Panc1 (cell line): Measurements from ENCODE around the gene NOL9.

ENCODE experiments used
- CTCF ChIP-seq: fragments of 450-650 bp; IDR thresholded peaks from 2 replicates; pipeline ENCODE4 v1.5.1; 2017; ENCODE audit warnings: mild to moderate bottlenecking
- REST ChIP-seq, 2 experiments: IDR thresholded peaks; 2 replicates each; pipeline ENCODE4 v1.6.1; 2011 to 2012; ENCODE audit warnings: low read depth in 2 of 2, control low read depth in 1 of 2, low read length in 1 of 2, mild to moderate bottlenecking in 1 of 2, moderate library complexity in 1 of 2; ENCODE audit not compliant: insufficient read depth in 1 of 2

DNA sequence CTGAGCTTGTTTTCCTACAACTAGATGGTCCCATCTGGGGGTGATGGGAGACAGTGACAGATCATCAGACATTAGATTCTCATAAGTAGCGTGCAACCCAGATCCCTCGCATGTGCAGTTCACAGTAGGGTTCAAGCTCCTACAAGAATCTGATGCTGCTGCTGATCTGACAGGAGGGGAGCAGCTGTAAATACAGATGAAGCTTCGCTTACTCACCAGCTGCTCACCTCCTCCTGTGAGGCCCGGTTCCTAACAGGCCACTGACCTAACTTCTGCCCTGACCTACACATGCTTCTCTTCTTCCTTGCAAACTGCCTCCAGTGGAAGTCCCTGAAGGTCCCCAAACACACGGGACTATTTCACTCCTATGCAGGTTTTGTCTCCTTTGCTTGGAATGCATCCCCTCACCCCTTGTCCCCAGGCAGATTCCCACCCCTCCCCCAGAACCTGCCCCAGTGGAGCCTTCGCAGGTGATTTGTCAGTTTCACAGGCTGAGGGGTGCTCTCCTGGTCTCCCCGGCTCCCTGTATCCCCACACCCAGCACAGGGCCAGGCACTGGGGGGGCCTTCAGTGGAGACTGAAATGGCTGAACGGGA is 19.8 kb upstream of the NOL9 start:
- TF ChIP-seq REST (IDR thresholded peaks at IDR 0.05; ENCODE audit: insufficient read depth in 1 of 2, low read depth in 2 of 2, low read length in 1 of 2) (no peak), CTCF (no peak)
